Breast epithelium (tissue), 4 donors: Measurements from ENCODE around the gene ABTB2. TPM values are rescaled to one million over a fixed set of nuclear protein-coding genes. Genes with fewer than 3 reads are reported as not detected.

Experiments
- DNase-seq, 2 donors: peaks; one replicate each; pipeline ENCODE4 v3.0.0-alpha.2; 2019; ENCODE audit warnings: low spot score in 2 of 2
- H3K27ac ChIP-seq, 2 donors: fragments of 200-600 bp; sonication (generic) in 1 of 2; one replicate each; pipeline ENCODE4 v1.5.1; 2016 to 2019; ENCODE audit warnings: mild to moderate bottlenecking in 1 of 2
- H3K27me3 ChIP-seq, 2 donors: fragments of 200-600 bp; sonication (generic) in 1 of 2; one replicate each; pipeline versions ENCODE4 v1.5.1 to v1.6.0; 2017 to 2019; ENCODE audit warnings: control low read depth in 1 of 2, mild to moderate bottlenecking in 1 of 2
- H3K36me3 ChIP-seq: fragments of 200-600 bp; one replicate; pipeline ENCODE4 v1.5.1; 2019
- H3K4me1 ChIP-seq, 2 donors: fragments of 200-600 bp; sonication (generic); one replicate each; pipeline ENCODE4 v1.5.1; 2016 to 2019; ENCODE audit warnings: control low read depth in 1 of 2
- H3K4me3 ChIP-seq, 3 donors: fragments of 200-600 bp; sonication (generic); 1 replicate in 2 of 3; 2 replicates in 1 of 3; pipeline ENCODE4 v1.5.1; 2016 to 2019; ENCODE audit warnings: mild to moderate bottlenecking in 3 of 3, moderate library complexity in 2 of 3
- H3K9me3 ChIP-seq, 2 donors: fragments of 200-600 bp; sonication (generic) in 1 of 2; one replicate each; pipeline ENCODE4 v1.5.1; 2016 to 2019; ENCODE audit warnings: control low read depth in 1 of 2
- CTCF ChIP-seq, 3 donors: fragments of 450-650 bp; IDR thresholded peaks; one replicate each; pipeline ENCODE4 v1.5.1; 2016 to 2017; ENCODE audit warnings: antibody characterized with exemption in 3 of 3, mild to moderate bottlenecking in 3 of 3, moderate library complexity in 3 of 3
- POLR2A ChIP-seq: fragments of 450-650 bp; IDR thresholded peaks from one replicate; pipeline ENCODE4 v1.6.1; 2016; ENCODE audit warnings: antibody characterized with exemption, mild to moderate bottlenecking, moderate library complexity
- POLR2AphosphoS5 ChIP-seq, 3 donors: sonication (generic); formaldehyde crosslinking; IDR thresholded peaks; one replicate each; pipeline ENCODE4 v1.6.1; 2017; ENCODE audit warnings: antibody characterized with exemption in 3 of 3
- intact Hi-C: fragments of 100-400 bp; cut with DNase I; formaldehyde crosslinking; loops from one replicate; pipeline ENCODE4 v1.15.1; 2023; ENCODE audit warnings: low total_unique reads
- total RNA-seq, 3 donors: library from RNA; depleted of rRNA; stranded (reverse); fragments of >200 nt; gene quantifications; one replicate each; pipeline ENCODE4 v1.1.0, GENCODE V29; 2016

ABTB2 gene
- total RNA-seq, 3 donors from 2014 or later, result 1.3 to 5.6 (median 1.9) TPM

DNA sequence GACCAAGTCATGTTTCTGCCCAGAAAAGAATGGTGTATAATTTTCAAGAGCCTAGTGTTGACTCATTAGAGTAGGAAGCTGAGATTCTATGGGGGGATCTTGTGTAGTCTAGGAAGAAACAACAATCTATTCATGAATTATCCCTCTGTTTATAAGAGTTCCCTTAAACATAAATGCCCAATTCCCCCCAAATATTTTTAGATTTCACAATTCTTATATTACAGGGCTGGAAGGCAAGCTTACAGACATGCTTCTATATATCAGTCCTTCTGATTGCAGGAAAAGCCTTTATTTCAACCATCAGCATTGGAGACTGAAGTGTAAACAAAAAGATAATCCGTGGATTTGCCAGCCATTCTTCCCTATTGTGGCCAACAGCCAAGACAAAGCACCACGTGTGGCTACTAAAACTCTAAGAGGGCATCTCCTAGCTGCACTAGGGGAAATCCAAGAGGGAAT is 181.0 kb downstream of the ABTB2 start:
- no peak for TF ChIP-seq CTCF (IDR thresholded peaks at IDR 0.05)
- no peak for TF ChIP-seq POLR2AphosphoS5 (IDR thresholded peaks at IDR 0.05)
- no peak for TF ChIP-seq POLR2A

DNA sequence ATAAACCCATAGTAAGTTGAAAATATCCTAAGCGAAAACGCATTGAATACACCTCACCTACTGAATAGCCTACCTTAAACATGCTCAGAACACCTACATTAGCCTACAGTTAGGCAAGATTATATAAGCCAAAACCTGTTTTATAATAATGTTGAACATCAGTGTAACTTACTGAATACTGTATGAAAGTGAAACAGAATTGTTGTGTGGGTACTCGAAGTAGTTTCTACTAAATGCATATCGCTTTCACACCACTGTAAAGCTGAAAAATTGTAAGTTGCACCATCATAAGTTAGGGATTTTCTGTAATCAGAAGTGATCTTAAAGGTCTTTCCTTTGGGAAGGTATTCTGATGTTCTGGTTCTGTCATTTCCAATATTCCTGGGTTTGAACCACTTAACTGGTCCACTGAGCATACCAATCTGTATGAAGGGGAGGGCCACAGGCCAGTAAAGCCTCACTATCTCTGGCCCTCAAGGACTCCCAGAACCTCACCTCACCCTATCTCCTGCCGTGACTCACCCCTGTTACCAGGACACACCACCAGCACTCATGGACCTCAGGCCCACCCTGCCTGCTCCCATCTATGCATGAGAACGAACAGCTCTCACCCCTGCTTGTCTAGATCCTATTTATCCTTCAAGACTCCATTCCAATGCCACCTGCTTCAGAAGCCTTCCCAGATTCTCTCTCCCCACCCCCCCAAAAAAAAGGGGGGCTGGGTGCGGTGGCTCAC is 182.4 kb downstream of the ABTB2 start:
- Histone ChIP-seq H3K27ac (no peak overlapping the region), H3K4me3 (no peak overlapping the region), H3K36me3 (no peaks in the 10 kb centered on the region), H3K9me3 (no peaks in the 10 kb centered on the region), H3K27me3 (no peaks in the 10 kb centered on the region), H3K4me1 (no peaks in the 10 kb centered on the region)
- no peak for TF ChIP-seq CTCF (IDR thresholded peaks at IDR 0.05)
- TF ChIP-seq POLR2AphosphoS5 (IDR thresholded peaks at IDR 0.05), result no peak
- no peak for TF ChIP-seq POLR2A
- no peak for DNase-seq
- intact Hi-C loops, result no loop called here

More for the DNA sequence above, 181.0 kb downstream of the ABTB2 start:
- Histone ChIP-seq H3K9me3 (no peaks in the 10 kb centered on the region), H3K4me1 (no peaks in the 10 kb centered on the region), H3K36me3 (no peaks in the 10 kb centered on the region), H3K27ac (no peak overlapping the region), H3K4me3 (no peak overlapping the region), H3K27me3 (no peaks in the 10 kb centered on the region)
- intact Hi-C loops, result no loop called here
- DNase-seq, result no peak

- intact Hi-C loops, result loop anchor here (1.0 kb wide), 1 partner anchor 184 kb away; the partner anchor contains the start of gene ABTB2
- Histone ChIP-seq H3K4me3 (peak overlapping the region; percentile 3 to 44 (median 34)), H3K27me3 (no peaks in the 10 kb centered on the region), H3K9me3 (no peaks in the 10 kb centered on the region), H3K27ac (peak overlapping the region; percentile 26 to 55), H3K4me1 (no peaks in the 10 kb centered on the region), H3K36me3 (no peaks in the 10 kb centered on the region)
- TF ChIP-seq POLR2A (no peak), POLR2AphosphoS5 (IDR thresholded peaks at IDR 0.05) (peak in 1 of 3 donors; percentile 24), CTCF (IDR thresholded peaks at IDR 0.05) (peak; percentile 82 to 97 (median 96))
- DNase-seq, result peak; percentile 71 to 81
These were observed 183.3 kb downstream of the ABTB2 start for GRCh38 chr11:34174412-34175041.

GRCh38 chr11:34173050-34173449 is 184.8 kb downstream of the ABTB2 start:
- no peak overlapping the region for H3K27ac ChIP-seq
- intact Hi-C loops, result no loop called here
- H3K4me3 ChIP-seq, result no peak overlapping the region
- H3K27me3 ChIP-seq, result no peaks in the 10 kb centered on the region
- H3K9me3 ChIP-seq, result no peaks in the 10 kb centered on the region
- TF ChIP-seq POLR2A (no peak), POLR2AphosphoS5 (IDR thresholded peaks at IDR 0.05) (no peak), CTCF (IDR thresholded peaks at IDR 0.05) (no peak)
- no peaks in the 10 kb centered on the region for H3K4me1 ChIP-seq
- no peak for DNase-seq
- no peaks in the 10 kb centered on the region for H3K36me3 ChIP-seq

DNA sequence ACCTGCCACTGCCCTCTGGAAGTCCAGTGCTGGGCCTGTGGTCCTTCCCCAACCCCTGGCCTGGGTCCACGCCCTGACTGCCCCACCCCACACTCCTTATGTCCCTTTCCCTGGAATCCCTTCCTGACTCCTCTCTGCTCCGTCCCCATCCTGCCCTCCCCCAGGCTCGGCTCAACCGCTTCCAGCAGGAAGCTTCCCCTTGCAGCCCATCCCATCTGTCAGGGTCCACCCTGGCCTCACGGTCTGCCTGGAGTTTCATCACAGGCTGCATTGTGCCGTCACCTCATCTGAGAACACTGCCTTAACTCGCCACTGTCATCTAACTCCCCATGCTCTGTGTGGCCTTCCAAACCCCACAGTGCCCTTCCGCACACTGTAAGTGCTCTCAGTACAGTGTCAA is 188.1 kb downstream of the ABTB2 start:
- no peak for TF ChIP-seq CTCF (IDR thresholded peaks at IDR 0.05)
- H3K9me3 ChIP-seq, result no peaks in the 10 kb centered on the region
- no peak overlapping the region for H3K4me3 ChIP-seq
- intact Hi-C loops, result loop anchor here (1.0 to 10.0 kb wide), 3 partner anchors 192 to 1337 kb away; no protein-coding TSS in a partner anchor
- no peaks in the 10 kb centered on the region for H3K27me3 ChIP-seq
- H3K36me3 ChIP-seq, result no peaks in the 10 kb centered on the region
- DNase-seq, result no peak
- H3K4me1 ChIP-seq, result no peaks in the 10 kb centered on the region
- H3K27ac ChIP-seq, result no peak overlapping the region
